H9 (cell line): ENCODE data around the gene NFIX. TPM values are rescaled to one million over a fixed set of nuclear protein-coding genes. Genes with fewer than 3 reads are reported as not detected.

Experiments used
- DNase-seq: peaks from one replicate; pipeline ENCODE4 v3.0.0-alpha.2; 2017
- H2AFZ ChIP-seq: one replicate; pipeline ENCODE4 v1.6.1; 2013; ENCODE audit warnings: mild to moderate bottlenecking, low read length, control low read depth, moderate library complexity
- H2AK5ac ChIP-seq: 2 replicates; pipeline ENCODE4 v1.6.1; 2013; ENCODE audit warnings: low read length, control low read depth, mixed read lengths; ENCODE audit not compliant: insufficient read length
- H2BK120ac ChIP-seq: one replicate; pipeline ENCODE4 v1.6.1; 2013; ENCODE audit warnings: low read depth, mild to moderate bottlenecking, low read length, control low read depth, inconsistent platforms; ENCODE audit not compliant: poor library complexity, severe bottlenecking
- H2BK12ac ChIP-seq: 2 replicates; pipeline ENCODE4 v1.6.1; 2013; ENCODE audit warnings: low read length, control low read depth, mixed read lengths, low read depth; ENCODE audit not compliant: insufficient read length
- H2BK15ac ChIP-seq: 2 replicates; pipeline ENCODE4 v1.6.1; 2013; ENCODE audit warnings: low read depth, low read length, control low read depth
- H2BK20ac ChIP-seq: one replicate; pipeline ENCODE4 v1.6.1; 2013; ENCODE audit warnings: low read depth, mild to moderate bottlenecking, low read length, control low read depth, inconsistent platforms; ENCODE audit not compliant: poor library complexity, severe bottlenecking
- H2BK5ac ChIP-seq: 2 replicates; pipeline ENCODE4 v1.6.1; 2013; ENCODE audit warnings: low read length, control low read depth, mixed read lengths; ENCODE audit not compliant: insufficient read length
- H3K14ac ChIP-seq: 2 replicates; pipeline ENCODE4 v1.6.1; 2013; ENCODE audit warnings: low read length, control low read depth; ENCODE audit not compliant: insufficient read depth
- H3K18ac ChIP-seq: 2 replicates; pipeline ENCODE4 v1.6.1; 2013; ENCODE audit warnings: low read depth, mild to moderate bottlenecking, mixed read lengths, low read length, control low read depth; ENCODE audit not compliant: insufficient read length
- H3K23ac ChIP-seq: 2 replicates; pipeline ENCODE4 v1.6.1; 2013; ENCODE audit warnings: low read length, control low read depth, mixed read lengths, low read depth; ENCODE audit not compliant: insufficient read length
- H3K23me2 ChIP-seq: 2 replicates; pipeline ENCODE4 v1.6.1; 2013; ENCODE audit warnings: low read depth, mild to moderate bottlenecking, mixed read lengths, low read length, control low read depth; ENCODE audit not compliant: insufficient read length, poor library complexity, severe bottlenecking
- H3K27ac ChIP-seq: 2 replicates; pipeline ENCODE4 v1.5.1; 2013; ENCODE audit warnings: low read length, control low read depth, mixed read lengths, low read depth; ENCODE audit not compliant: insufficient read length
- H3K27me3 ChIP-seq: 2 replicates; pipeline ENCODE4 v1.6.1; 2013; ENCODE audit warnings: low read length, control low read depth, inconsistent platforms; ENCODE audit not compliant: insufficient read depth
- H3K4ac ChIP-seq: 2 replicates; pipeline ENCODE4 v1.6.1; 2013; ENCODE audit warnings: low read depth, mild to moderate bottlenecking, control low read depth, inconsistent platforms, low read length, moderate library complexity
- H3K4me1 ChIP-seq: 2 replicates; pipeline ENCODE4 v1.6.1; 2013; ENCODE audit warnings: low read length, control low read depth, inconsistent platforms; ENCODE audit not compliant: insufficient read depth
- H3K4me2 ChIP-seq: 2 replicates; pipeline ENCODE4 v1.6.1; 2013; ENCODE audit warnings: low read length, control low read depth, mixed read lengths; ENCODE audit not compliant: insufficient read length, insufficient read depth
- H3K56ac ChIP-seq: 2 replicates; pipeline ENCODE4 v1.6.1; 2013; ENCODE audit warnings: low read depth, mild to moderate bottlenecking, mixed read lengths, low read length, control low read depth; ENCODE audit not compliant: insufficient read length
- H3K79me1 ChIP-seq: 2 replicates; pipeline ENCODE4 v1.6.1; 2013; ENCODE audit warnings: low read depth, mild to moderate bottlenecking, moderate library complexity, low read length, control low read depth, inconsistent platforms; ENCODE audit not compliant: insufficient read depth, poor library complexity, severe bottlenecking
- H3K79me2 ChIP-seq: 2 replicates; pipeline ENCODE4 v1.6.1; 2013; ENCODE audit warnings: low read length, control low read depth, inconsistent platforms; ENCODE audit not compliant: insufficient read depth
- H3K9ac ChIP-seq: 2 replicates; pipeline ENCODE4 v1.6.1; 2013; ENCODE audit warnings: low read length, control low read depth, mixed read lengths; ENCODE audit not compliant: insufficient read length; ENCODE audit errors: extremely low read depth
- H3K9me3 ChIP-seq: one replicate; pipeline ENCODE4 v1.6.1; 2013; ENCODE audit warnings: low read depth, low read length, inconsistent platforms; ENCODE audit not compliant: control insufficient read depth
- H3T11ph ChIP-seq: one replicate; pipeline ENCODE4 v1.6.1; 2013; ENCODE audit warnings: mild to moderate bottlenecking, low read length, control low read depth, inconsistent platforms
- H4K20me1 ChIP-seq: one replicate; pipeline ENCODE4 v1.6.1; 2013; ENCODE audit not compliant: control insufficient read depth, insufficient read length, insufficient read depth
- H4K5ac ChIP-seq: 2 replicates; pipeline ENCODE4 v1.6.1; 2013; ENCODE audit warnings: low read depth, mild to moderate bottlenecking, mixed read lengths, low read length, control low read depth; ENCODE audit not compliant: insufficient read length
- H4K8ac ChIP-seq: replicated peaks from 2 replicates; pipeline ENCODE4 v1.6.1; 2013; ENCODE audit warnings: low read length, control low read depth, mixed read lengths, low read depth; ENCODE audit not compliant: insufficient read length
- H4K91ac ChIP-seq: 2 replicates; pipeline ENCODE4 v1.6.1; 2013; ENCODE audit warnings: low read depth, mild to moderate bottlenecking, moderate library complexity, mixed read lengths, low read length, control low read depth; ENCODE audit not compliant: insufficient read length
- H3K27ac Mint-ChIP-seq, 3 experiments: 2 replicates in 2 of 3; 3 replicates in 1 of 3; pipeline ENCODE4 v1.8.0; 2020 to 2021; ENCODE audit warnings: mixed read lengths in 3 of 3, mild to moderate bottlenecking in 1 of 3, moderate library complexity in 1 of 3
- H3K27me3 Mint-ChIP-seq: 2 replicates; pipeline ENCODE4 v1.8.0; 2021; ENCODE audit warnings: low read depth, mild to moderate bottlenecking, moderate library complexity, mixed read lengths
- H3K36me3 Mint-ChIP-seq, 3 experiments: 2 replicates in 2 of 3; 3 replicates in 1 of 3; pipeline ENCODE4 v1.8.0; 2020 to 2021; ENCODE audit warnings: low read depth in 3 of 3, mixed read lengths in 3 of 3; ENCODE audit not compliant: insufficient read depth in 1 of 3
- H3K4me1 Mint-ChIP-seq, 2 experiments: 2 replicates each; pipeline ENCODE4 v1.8.0; 2020; ENCODE audit warnings: mixed read lengths in 2 of 2
- H3K4me3 Mint-ChIP-seq, 2 experiments: 2 replicates in 1 of 2; 3 replicates in 1 of 2; pipeline ENCODE4 v1.8.0; 2020 to 2021; ENCODE audit warnings: mild to moderate bottlenecking in 2 of 2, mixed read lengths in 2 of 2, moderate library complexity in 1 of 2
- H3K9me3 Mint-ChIP-seq, 2 experiments: 2 replicates in 1 of 2; 3 replicates in 1 of 2; pipeline ENCODE4 v1.8.0; 2020; ENCODE audit warnings: mild to moderate bottlenecking in 2 of 2, mixed read lengths in 2 of 2, moderate library complexity in 1 of 2
- CTCF ChIP-seq: fragments of 200-600 bp; sonication (generic); conservative IDR thresholded peaks from 3 replicates; pipeline ENCODE4 v1.8.0; 2021; ENCODE audit warnings: antibody characterized with exemption, mild to moderate bottlenecking
- WGBS: extraction: QIAGEN DNeasy Blood & Tissue Kit; methylation state at CpG from one replicate; pipeline ENCODE4 v1.1.7; 2013; ENCODE audit warnings: missing lambda C conversion rate, low lambda C conversion rate, mixed read lengths; ENCODE audit not compliant: insufficient read length; ENCODE audit errors: extremely low coverage; 5-methylcytosine and 5-hydroxymethylcytosine counted together
- total RNA-seq: library from RNA; stranded (reverse); gene quantifications from 2 replicates; pipeline ENCODE4 v1.2.1, GENCODE V29; 2021

NFIX gene
- total RNA-seq, 1 experiment from 2014 or later = 0.31 TPM

GRCh38 chr19:13001166-13001501 is 5.9 kb downstream of the NFIX start:
- TF ChIP-seq CTCF = no peak
- Mint-ChIP-seq H3K4me1 (0 out of 4 replicates have a peak, but pooled peaks cover 0 to under 1% of the 10 kb centered on the region in 2 experiments), H3K36me3 (no peaks in the 10 kb centered on the region), H3K27me3 (peaks cover 96% of the 10 kb centered on the region), H3K4me3 (no peak overlapping the region), H3K27ac (no peak overlapping the region; a peak in 1 of 7 replicates), H3K9me3 (no peaks in the 10 kb centered on the region)
- Histone ChIP-seq H2BK120ac (no peak overlapping the region), H3K4me1 (no peaks in the 10 kb centered on the region), H3K27ac (no peak overlapping the region), H3K14ac (no peak overlapping the region), H4K8ac (no peak overlapping the region), H3K23me2 (peaks cover under 1% of the 10 kb centered on the region), H2AFZ (no peak overlapping the region), H4K20me1 (peaks cover 2% of the 10 kb centered on the region), H3K79me1 (no peaks in the 10 kb centered on the region), H3K9me3 (no peaks in the 10 kb centered on the region), H3K18ac (no peak overlapping the region), H2BK20ac (no peak overlapping the region), H3K4me2 (no peak overlapping the region), H3K79me2 (no peaks in the 10 kb centered on the region), H2BK15ac (no peak overlapping the region), H2BK5ac (no peak overlapping the region), H2AK5ac (no peak overlapping the region), H2BK12ac (no peak overlapping the region), H3K23ac (no peak overlapping the region), H3K9ac (no peak overlapping the region), H4K5ac (no peak overlapping the region), H3K4ac (no peak overlapping the region), H3K27me3 (peaks cover 40% of the 10 kb centered on the region), H3T11ph (no peak overlapping the region), H4K91ac (no peak overlapping the region), H3K56ac (no peak overlapping the region)
- no CpG with 5 or more reads among the region's 19 CpGs for WGBS
- DNase-seq = no peak
